MCF 10A (cell line): Measurements from ENCODE around the gene RXFP4. TPM values are rescaled to one million over a fixed set of nuclear protein-coding genes. Genes with fewer than 3 reads are reported as not detected.

Experiments used
- BruUV-seq: library from RNA; stranded (reverse); fragments of 400-500 nt; replicated peaks from 2 replicates; lab custom pipeline; 2021; lab: Mats Ljungman, UMichigan
- CTCF ChIA-PET: fragments of 300-600 bp; sonication (Branson Sonifier 250); formaldehyde crosslinking; extraction: SDS; loops from one replicate; lab custom pipeline; 2021; ENCODE audit warnings: antibody characterized with exemption, inconsistent platforms; lab: Yijun Ruan, JAX
- POLR2A ChIA-PET: fragments of 300-600, 350-650 bp; sonication (Branson Sonifier 250); formaldehyde crosslinking; extraction: SDS; loops from one replicate; lab custom pipeline; 2020; ENCODE audit warnings: antibody characterized with exemption, inconsistent platforms; lab: Yijun Ruan, JAX
- DNase-seq: peaks from one replicate; pipeline ENCODE4 v3.0.0-alpha.2; 2018; ENCODE audit not compliant: unreplicated experiment
- H3K27ac Mint-ChIP-seq: one replicate; pipeline ENCODE4 v1.8.0; 2022; ENCODE audit warnings: mild to moderate bottlenecking, low read depth, mixed read lengths; ENCODE audit not compliant: unreplicated experiment
- H3K27me3 Mint-ChIP-seq: one replicate; pipeline ENCODE4 v1.8.0; 2022; ENCODE audit warnings: mixed read lengths; ENCODE audit not compliant: insufficient read depth, unreplicated experiment
- H3K36me3 Mint-ChIP-seq: one replicate; pipeline ENCODE4 v1.8.0; 2022; ENCODE audit warnings: mild to moderate bottlenecking, moderate library complexity, mixed read lengths; ENCODE audit not compliant: insufficient read depth, unreplicated experiment
- H3K4me1 Mint-ChIP-seq: one replicate; pipeline ENCODE4 v1.8.0; 2022; ENCODE audit warnings: mixed read lengths; ENCODE audit not compliant: insufficient read depth, unreplicated experiment
- H3K4me3 Mint-ChIP-seq: one replicate; pipeline ENCODE4 v1.8.0; 2022; ENCODE audit warnings: mild to moderate bottlenecking, moderate library complexity, mixed read lengths; ENCODE audit not compliant: unreplicated experiment
- H3K9me3 Mint-ChIP-seq: one replicate; pipeline ENCODE4 v1.8.0; 2022; ENCODE audit warnings: mixed read lengths; ENCODE audit not compliant: unreplicated experiment
- CTCF ChIP-seq: fragments of 200-600 bp; IDR thresholded peaks from one replicate; pipeline ENCODE4 v1.8.0; 2022; ENCODE audit warnings: antibody characterized with exemption, mild to moderate bottlenecking; ENCODE audit not compliant: unreplicated experiment
- intact Hi-C: fragments of 100-400 bp; cut with micrococcal nuclease; formaldehyde crosslinking; loops from 2 replicates; pipeline ENCODE4 v1.14.1; 2022
- total RNA-seq: library from RNA; stranded (reverse); gene quantifications from 2 replicates; pipeline ENCODE4 v1.2.3, GENCODE V29; 2022

Gene RXFP4
- total RNA-seq, 1 experiment from 2014 or later, result not detected

- ChIA-PET POLR2A (interaction anchor here (1.3 to 11.4 kb wide), 2 partner anchors 11 to 13 kb away, joined by 4 to 259 read pairs; partner anchors contain the start of gene ARHGEF2), CTCF (interaction anchor here (0.5 to 2.9 kb wide), 6 partner anchors 10 to 766 kb away, joined by 3 to 17 read pairs (median 4); no protein-coding TSS in a partner anchor)
- H3K9me3 Mint-ChIP-seq, result no peaks in the 10 kb centered on the region
- H3K4me1 Mint-ChIP-seq, result peaks cover 46% of the 10 kb centered on the region
- no peak for DNase-seq
- BruUV-seq, result no TSS peak
- H3K27me3 Mint-ChIP-seq, result no peaks in the 10 kb centered on the region
- peak overlapping the region; percentile 24 for H3K27ac Mint-ChIP-seq
- TF ChIP-seq CTCF, result no peak
- H3K36me3 Mint-ChIP-seq, result peaks cover 84% of the 10 kb centered on the region
- intact Hi-C loops, result no loop called here
- no peak overlapping the region for H3K4me3 Mint-ChIP-seq
Observed at GRCh38 chr1:155966135-155966534, 24.7 kb downstream of the RXFP4 start.

- Mint-ChIP-seq H3K27ac (peak overlapping the region; percentile 24), H3K36me3 (peaks cover 78% of the 10 kb centered on the region), H3K9me3 (no peaks in the 10 kb centered on the region), H3K27me3 (no peaks in the 10 kb centered on the region), H3K4me3 (no peak overlapping the region), H3K4me1 (peaks cover 41% of the 10 kb centered on the region)
- no peak for DNase-seq
- intact Hi-C loops, result no loop called here
- ChIA-PET CTCF (interaction anchor here (0.9 to 2.9 kb wide), 4 partner anchors 12 to 766 kb away, joined by 4 to 17 read pairs (median 10); partner anchors contain the start of gene ARHGEF2), POLR2A (interaction anchor here (1.3 to 11.4 kb wide), 2 partner anchors 12 kb away, joined by 4 to 259 read pairs; partner anchors contain the start of gene ARHGEF2)
- TF ChIP-seq CTCF, result no peak
- no TSS peak for BruUV-seq
Observed at GRCh38 chr1:155966750-155967149, 25.3 kb downstream of the RXFP4 start.

GRCh38 chr1:155967341-155968050 lies 26.1 kb downstream of the RXFP4 start:
- intact Hi-C loops, result no loop called here
- Mint-ChIP-seq H3K36me3 (peaks cover 75% of the 10 kb centered on the region), H3K4me1 (peaks cover 41% of the 10 kb centered on the region), H3K9me3 (no peaks in the 10 kb centered on the region), H3K27me3 (no peaks in the 10 kb centered on the region), H3K4me3 (no peak overlapping the region), H3K27ac (peak overlapping the region; percentile 76)
- ChIA-PET CTCF (interaction anchor here (1.2 to 2.9 kb wide), 4 partner anchors 11 to 30 kb away, joined by 7 to 17 read pairs (median 10); partner anchors contain the start of gene ARHGEF2), POLR2A (interaction anchor here (1.3 to 11.4 kb wide), 2 partner anchors 11 to 12 kb away, joined by 4 to 259 read pairs; partner anchors contain the start of gene ARHGEF2)
- TF ChIP-seq CTCF, result no peak
- no TSS peak for BruUV-seq
- DNase-seq, result no peak

- CTCF ChIA-PET, result interaction anchor here (0.6 to 2.9 kb wide), 8 partner anchors 10 to 368 kb away, joined by 3 to 17 read pairs (median 6); partner anchors contain the start of gene ARHGEF2
- TF ChIP-seq CTCF, result no peak
- H3K4me1 Mint-ChIP-seq, result peaks cover 41% of the 10 kb centered on the region
- no TSS peak for BruUV-seq
- H3K4me3 Mint-ChIP-seq, result no peak overlapping the region
- no peaks in the 10 kb centered on the region for H3K27me3 Mint-ChIP-seq
- H3K27ac Mint-ChIP-seq, result peak overlapping the region; percentile 76
- peaks cover 77% of the 10 kb centered on the region for H3K36me3 Mint-ChIP-seq
- DNase-seq, result no peak
- no peaks in the 10 kb centered on the region for H3K9me3 Mint-ChIP-seq
- intact Hi-C loops, result no loop called here
- POLR2A ChIA-PET, result interaction anchor here (0.5 to 11.4 kb wide), 2 partner anchors 11 to 717 kb away, joined by 3 to 259 read pairs; partner anchors contain the start of gene ARHGEF2
Observed at GRCh38 chr1:155968051-155968400, 26.6 kb downstream of the RXFP4 start.
